Natural killer cell (primary cell): ENCODE measurements around the gene TTC7B. TPM values are rescaled to one million over a fixed set of nuclear protein-coding genes. Genes with fewer than 3 reads are reported as not detected.

Experiments
- ATAC-seq, 3 donors: fragments of 150-1000 bp in 2 of 3; fragments of 200-7000 bp in 1 of 3; cut with Tn5 transposase; 1 replicate in 1 of 3; 2 replicates in 2 of 3; pipeline ENCODE4 v1.10.0; 2021; ENCODE audit warnings: mild to moderate bottlenecking in 2 of 3, moderate library complexity in 2 of 3
- DNase-seq, 2 donors: peaks; one replicate each; pipeline versions ENCODE4 v3.0.0 to v3.0.0-alpha.2; 2013 to 2021; ENCODE audit warnings: mixed read lengths in 1 of 2
- H3K27ac ChIP-seq: one replicate; pipeline ENCODE4 v1.5.1; 2013; ENCODE audit warnings: mild to moderate bottlenecking, low read length
- H3K27me3 ChIP-seq: one replicate; pipeline ENCODE4 v1.6.1; 2013; ENCODE audit warnings: low read length; ENCODE audit not compliant: control insufficient read depth, insufficient read depth
- H3K36me3 ChIP-seq: one replicate; pipeline ENCODE4 v1.6.1; 2013; ENCODE audit warnings: low read length; ENCODE audit not compliant: control insufficient read depth, insufficient read depth
- H3K4me1 ChIP-seq: one replicate; pipeline ENCODE4 v1.6.1; 2013; ENCODE audit warnings: low read length; ENCODE audit not compliant: control insufficient read depth, insufficient read depth
- H3K4me3 ChIP-seq: one replicate; pipeline ENCODE4 v1.5.1; 2013; ENCODE audit warnings: low read length
- H3K9me3 ChIP-seq: one replicate; pipeline ENCODE4 v1.6.1; 2013; ENCODE audit warnings: low read length; ENCODE audit not compliant: control insufficient read depth, insufficient read depth
- H3K27ac Mint-ChIP-seq, 2 donors: one replicate each; pipeline ENCODE4 v1.8.0; 2022; ENCODE audit warnings: mild to moderate bottlenecking in 2 of 2, mixed read lengths in 2 of 2, moderate library complexity in 1 of 2
- H3K27me3 Mint-ChIP-seq, 2 donors: one replicate each; pipeline ENCODE4 v1.8.0; 2022; ENCODE audit warnings: low read depth in 2 of 2, mixed read lengths in 2 of 2
- H3K36me3 Mint-ChIP-seq: one replicate; pipeline ENCODE4 v1.8.0; 2022; ENCODE audit warnings: mixed read lengths
- H3K4me1 Mint-ChIP-seq, 2 donors: one replicate each; pipeline ENCODE4 v1.8.0; 2022; ENCODE audit warnings: mixed read lengths in 2 of 2
- H3K4me3 Mint-ChIP-seq: one replicate; pipeline ENCODE4 v1.8.0; 2022; ENCODE audit warnings: mild to moderate bottlenecking, moderate library complexity, mixed read lengths
- H3K9me3 Mint-ChIP-seq, 2 donors: one replicate each; pipeline ENCODE4 v1.8.0; 2022; ENCODE audit warnings: mixed read lengths in 2 of 2
- CTCF ChIP-seq: fragments of 200-600 bp; IDR thresholded peaks from one replicate; pipeline ENCODE4 v1.8.0; 2022; ENCODE audit warnings: antibody characterized with exemption
- WGBS: methylation state at CpG from one replicate; pipeline ENCODE4 v1.1.7; 2013; ENCODE audit warnings: missing lambda C conversion rate; ENCODE audit not compliant: insufficient coverage; 5-methylcytosine and 5-hydroxymethylcytosine counted together
- intact Hi-C: fragments of 100-400 bp; cut with micrococcal nuclease; formaldehyde crosslinking; loops from one replicate; pipeline ENCODE4 v1.14.2; 2022
- total RNA-seq, 4 donors: library from RNA; stranded (reverse); fragments of 120-200 nt in 1 of 4; gene quantifications; one replicate each; pipeline versions ENCODE4 v1.2.3 to v1.2.4, GENCODE V29; 2013 to 2022

TTC7B gene
- total RNA-seq, 3 donors from 2014 or later (not counting 1 experiment from before 2014, with no cell fraction given), result 1.7 to 17.2 (median 5.9) TPM

- H3K9me3 Mint-ChIP-seq, result no peaks in the 10 kb centered on the region
- Histone ChIP-seq H3K27ac (no peak overlapping the region), H3K27me3 (no peaks in the 10 kb centered on the region), H3K4me3 (no peak overlapping the region), H3K4me1 (no peaks in the 10 kb centered on the region), H3K9me3 (no peaks in the 10 kb centered on the region), H3K36me3 (no peaks in the 10 kb centered on the region)
- no peak for DNase-seq
- no peak overlapping the region for H3K4me3 Mint-ChIP-seq
- 95% methylated on average over 6 of the region's 7 CpGs for WGBS
- H3K4me1 Mint-ChIP-seq, result no peaks in the 10 kb centered on the region
- H3K27ac Mint-ChIP-seq, result no peak overlapping the region
- intact Hi-C loops, result no loop called here
- TF ChIP-seq CTCF, result no peak
- H3K27me3 Mint-ChIP-seq, result no peaks in the 10 kb centered on the region
- ATAC-seq, result no peak
- no peaks in the 10 kb centered on the region for H3K36me3 Mint-ChIP-seq
Observed at GRCh38 chr14:90809530-90810312, 6.5 kb downstream of the TTC7B start.

GRCh38 chr14:90808759-90809529 lies 7.3 kb downstream of the TTC7B start:
- no peaks in the 10 kb centered on the region for H3K4me1 ChIP-seq
- H3K27me3 ChIP-seq, result no peaks in the 10 kb centered on the region
- Mint-ChIP-seq H3K4me3 (no peak overlapping the region), H3K27ac (no peak overlapping the region), H3K4me1 (no peaks in the 10 kb centered on the region), H3K9me3 (no peaks in the 10 kb centered on the region), H3K36me3 (no peaks in the 10 kb centered on the region), H3K27me3 (no peaks in the 10 kb centered on the region)
- intact Hi-C loops, result no loop called here
- H3K36me3 ChIP-seq, result no peaks in the 10 kb centered on the region
- DNase-seq (no peak), ATAC-seq (no peak)
- no peaks in the 10 kb centered on the region for H3K9me3 ChIP-seq
- H3K27ac ChIP-seq, result no peak overlapping the region
- H3K4me3 ChIP-seq, result no peak overlapping the region
- TF ChIP-seq CTCF, result no peak
- WGBS, result 87% methylated on average over 15 of the region's 15 CpGs

- intact Hi-C loops, result no loop called here
- Histone ChIP-seq H3K4me1 (peaks cover under 1% of the 10 kb centered on the region), H3K9me3 (no peaks in the 10 kb centered on the region), H3K27me3 (no peaks in the 10 kb centered on the region), H3K27ac (no peak overlapping the region), H3K4me3 (no peak overlapping the region), H3K36me3 (no peaks in the 10 kb centered on the region)
- Mint-ChIP-seq H3K4me3 (no peak overlapping the region), H3K4me1 (no peaks in the 10 kb centered on the region), H3K9me3 (no peaks in the 10 kb centered on the region), H3K36me3 (no peaks in the 10 kb centered on the region), H3K27ac (no peak overlapping the region), H3K27me3 (peaks cover 0 to 2% of the 10 kb centered on the region in 2 donors)
- no peak for TF ChIP-seq CTCF
- DNase-seq, result no peak
- WGBS, result 83% methylated on average over 6 of the region's 6 CpGs
- no peak for ATAC-seq
Observed at GRCh38 chr14:90807060-90807459, 9.2 kb downstream of the TTC7B start.
